Activated CD8-positive, alpha-beta T cell treated with anti-CD3 and anti-CD28 coated beads, Interleukin-2, amount 10 ng/mL, durations not matched to agents 7 days and 5 days (primary cell): ENCODE results near the gene IRF8. TPM values are rescaled to one million over a fixed set of nuclear protein-coding genes. Genes with fewer than 3 reads are reported as not detected.

Source experiments
- ATAC-seq: fragments of 150-1000 bp; cut with Tn5 transposase; one replicate; pipeline ENCODE4 v1.10.0; 2021; ENCODE audit warnings: moderate library complexity
- CTCF ChIA-PET: fragments of 350-600 bp; sonication (Branson Sonifier 250); formaldehyde crosslinking; loops from one replicate; lab custom pipeline; 2021; ENCODE audit warnings: antibody characterized with exemption; lab: Charles Lee
- POLR2A ChIA-PET: fragments of 350-600 bp; sonication (Branson Sonifier 250); formaldehyde crosslinking; loops from one replicate; lab custom pipeline; 2021; ENCODE audit warnings: antibody characterized with exemption; lab: Charles Lee
- DNase-seq: peaks from one replicate; pipeline ENCODE4 v3.0.0-alpha.2; 2020
- H3K27ac Mint-ChIP-seq: one replicate; pipeline ENCODE4 v1.8.0; 2021; ENCODE audit warnings: mild to moderate bottlenecking, mixed read lengths
- H3K27me3 Mint-ChIP-seq: one replicate; pipeline ENCODE4 v1.8.0; 2021; ENCODE audit warnings: low read depth, mixed read lengths
- H3K36me3 Mint-ChIP-seq: one replicate; pipeline ENCODE4 v1.8.0; 2021; ENCODE audit warnings: low read depth, mixed read lengths
- H3K4me1 Mint-ChIP-seq: one replicate; pipeline ENCODE4 v1.8.0; 2021; ENCODE audit warnings: low read depth, mixed read lengths
- H3K4me3 Mint-ChIP-seq: one replicate; pipeline ENCODE4 v1.8.0; 2021; ENCODE audit warnings: mild to moderate bottlenecking, mixed read lengths
- H3K9me3 Mint-ChIP-seq: one replicate; pipeline ENCODE4 v1.8.0; 2022; ENCODE audit warnings: mixed read lengths; ENCODE audit not compliant: insufficient read depth
- total RNA-seq, 2 experiments: library from RNA; stranded (reverse); gene quantifications; one replicate each; pipeline ENCODE4 v1.2.3, GENCODE V29; 2021

Gene IRF8
- total RNA-seq, 2 experiments from 2014 or later, result 22.9 to 24.0 TPM

DNA sequence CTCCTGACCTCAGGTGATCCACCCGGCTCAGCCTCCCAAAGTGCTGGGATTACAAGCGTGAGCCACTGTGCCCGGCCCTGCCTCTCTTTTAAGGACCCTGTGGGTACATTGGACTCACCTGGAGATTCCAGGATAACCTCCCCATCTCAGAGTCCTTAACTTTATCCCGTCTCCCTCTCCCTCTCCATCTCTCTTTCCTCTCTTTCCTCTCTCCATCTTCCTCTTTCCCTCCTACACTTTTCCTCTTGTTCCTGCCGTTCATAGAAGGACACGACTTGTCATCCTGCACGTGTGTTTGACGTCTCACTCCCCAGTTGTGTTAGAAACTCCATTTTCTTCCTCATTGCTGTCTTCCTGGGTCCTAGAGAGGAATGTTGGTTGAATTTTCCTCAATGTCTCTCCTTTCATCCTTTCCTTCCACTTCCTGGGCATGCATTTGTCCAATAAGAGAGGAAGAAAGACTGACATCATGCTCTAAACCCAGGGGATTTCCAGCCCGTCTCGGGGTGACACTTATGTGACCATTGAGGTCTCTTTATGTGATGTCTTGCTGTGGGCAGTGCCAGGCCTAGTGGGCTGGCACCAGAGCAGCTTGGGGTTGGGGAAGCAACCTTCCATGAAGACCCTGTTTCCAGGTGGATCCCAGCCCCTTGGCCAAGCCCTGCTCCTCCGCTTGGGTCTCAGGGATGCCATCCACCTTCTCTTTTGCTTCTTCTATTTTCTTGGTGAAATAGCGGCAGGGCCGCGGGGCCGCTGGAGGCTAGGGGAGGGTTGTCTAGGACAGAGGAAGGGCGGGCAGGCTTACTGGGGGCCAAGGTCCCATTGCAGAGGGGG, 39.8 kb upstream of the IRF8 start:
- peaks cover 6% of the 10 kb centered on the region for H3K9me3 Mint-ChIP-seq
- ChIA-PET CTCF (no interaction called here), POLR2A (no interaction called here)
- no peak for DNase-seq
- ATAC-seq, result no peak
- H3K4me1 Mint-ChIP-seq, result peaks cover 6% of the 10 kb centered on the region
- H3K27me3 Mint-ChIP-seq, result peaks cover 5% of the 10 kb centered on the region
- H3K4me3 Mint-ChIP-seq, result no peak overlapping the region
- no peaks in the 10 kb centered on the region for H3K36me3 Mint-ChIP-seq
- H3K27ac Mint-ChIP-seq, result no peak overlapping the region

DNA sequence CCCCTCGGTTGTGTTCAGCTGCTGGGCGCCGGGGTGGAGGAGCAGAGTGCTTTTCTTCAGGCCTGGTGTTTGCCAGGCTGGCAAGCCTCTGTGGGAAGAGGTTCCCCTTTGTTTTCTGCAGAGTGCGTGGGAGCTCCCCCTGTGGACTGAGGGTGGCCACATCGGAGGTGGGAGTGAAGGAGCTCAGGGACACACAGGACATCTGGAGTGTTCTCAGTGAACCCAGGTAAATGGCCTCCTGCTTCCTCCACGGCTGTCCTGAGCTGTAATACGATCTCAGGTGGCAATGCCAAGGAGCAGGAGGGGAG, 39.2 kb upstream of the IRF8 start:
- Mint-ChIP-seq H3K4me3 (no peak overlapping the region), H3K36me3 (no peaks in the 10 kb centered on the region), H3K27me3 (peaks cover 3% of the 10 kb centered on the region), H3K27ac (no peak overlapping the region), H3K9me3 (peaks cover 6% of the 10 kb centered on the region), H3K4me1 (peaks cover 6% of the 10 kb centered on the region)
- no peak for ATAC-seq
- no peak for DNase-seq
- ChIA-PET POLR2A (no interaction called here), CTCF (no interaction called here)

DNA sequence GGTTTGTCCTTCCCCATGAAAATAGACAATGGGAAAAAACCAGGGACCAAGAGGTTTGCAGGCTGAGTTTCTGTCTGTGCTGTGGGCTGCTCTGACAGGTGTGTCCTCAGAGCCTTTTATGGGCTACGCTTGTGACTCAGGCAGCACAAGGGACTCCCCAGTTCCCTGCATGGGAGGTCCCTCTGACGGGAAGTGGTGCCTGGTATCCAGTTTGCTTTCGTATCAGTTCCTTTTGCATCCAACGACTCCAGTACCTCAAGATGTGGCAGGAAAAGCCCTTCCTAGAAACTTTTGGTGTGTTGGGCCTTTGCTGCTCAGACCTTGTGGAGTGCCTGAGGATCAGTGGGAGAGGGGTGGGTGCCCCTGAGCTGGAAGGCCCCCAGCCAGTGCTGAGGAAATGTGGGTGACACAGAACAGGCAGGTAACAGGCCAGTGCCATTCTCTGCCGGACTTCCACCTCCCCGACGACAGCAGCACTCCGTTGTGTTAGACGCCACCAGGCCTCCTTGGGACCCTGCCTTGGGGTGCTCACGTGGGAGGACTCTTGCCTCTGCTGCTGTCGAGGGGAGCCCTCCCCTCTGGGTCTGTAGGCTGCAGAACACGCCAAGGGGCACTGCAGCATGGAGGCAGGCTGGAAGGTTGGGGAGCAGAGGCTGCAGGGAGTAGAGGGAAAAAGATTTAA, 38.4 kb upstream of the IRF8 start:
- ChIA-PET POLR2A (no interaction called here), CTCF (no interaction called here)
- Mint-ChIP-seq H3K9me3 (peaks cover 6% of the 10 kb centered on the region), H3K4me1 (peaks cover 6% of the 10 kb centered on the region), H3K27ac (no peak overlapping the region), H3K36me3 (no peaks in the 10 kb centered on the region), H3K4me3 (no peak overlapping the region), H3K27me3 (peaks cover 3% of the 10 kb centered on the region)
- DNase-seq (no peak), ATAC-seq (no peak)

DNA sequence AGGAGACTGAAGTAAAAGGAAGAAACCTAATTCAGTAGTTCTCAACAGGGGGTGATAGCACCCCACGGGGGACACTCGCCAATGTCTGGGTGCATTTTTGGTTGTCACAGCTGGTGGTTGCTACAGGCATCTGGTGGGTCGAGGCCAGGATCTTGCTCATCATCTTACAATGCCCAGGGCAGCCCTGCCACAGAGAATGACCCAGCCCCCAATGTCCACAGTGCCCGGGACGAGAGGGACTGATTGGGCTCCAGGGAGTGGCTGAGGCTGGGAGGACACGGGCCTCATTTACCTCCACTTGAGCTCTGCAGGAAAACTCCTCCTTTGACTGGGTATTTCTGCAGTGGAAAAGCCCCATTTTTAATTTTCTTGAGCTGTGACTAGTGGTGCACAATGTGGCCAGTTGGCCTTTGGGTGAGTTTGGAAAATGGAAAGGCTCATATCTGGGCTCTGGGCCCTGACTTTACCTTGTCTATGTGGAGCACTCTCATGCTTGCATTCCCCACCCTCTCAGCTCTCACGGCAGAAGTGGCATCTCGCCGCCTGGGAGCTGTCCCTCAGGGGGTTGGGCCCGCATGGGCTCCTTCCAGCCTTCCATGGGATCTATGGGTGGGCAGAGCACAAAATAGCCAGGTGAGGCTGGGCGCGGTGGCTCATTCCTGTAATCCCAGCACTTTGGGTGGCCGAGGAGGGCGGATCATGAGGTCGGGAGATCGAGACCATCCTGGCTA, 37.7 kb upstream of the IRF8 start:
- Mint-ChIP-seq H3K4me1 (peaks cover 6% of the 10 kb centered on the region), H3K27ac (no peak overlapping the region), H3K36me3 (no peaks in the 10 kb centered on the region), H3K4me3 (no peak overlapping the region), H3K9me3 (peaks cover 6% of the 10 kb centered on the region), H3K27me3 (peaks cover 3% of the 10 kb centered on the region)
- ATAC-seq (no peak), DNase-seq (no peak)
- ChIA-PET POLR2A (no interaction called here), CTCF (no interaction called here)

DNA sequence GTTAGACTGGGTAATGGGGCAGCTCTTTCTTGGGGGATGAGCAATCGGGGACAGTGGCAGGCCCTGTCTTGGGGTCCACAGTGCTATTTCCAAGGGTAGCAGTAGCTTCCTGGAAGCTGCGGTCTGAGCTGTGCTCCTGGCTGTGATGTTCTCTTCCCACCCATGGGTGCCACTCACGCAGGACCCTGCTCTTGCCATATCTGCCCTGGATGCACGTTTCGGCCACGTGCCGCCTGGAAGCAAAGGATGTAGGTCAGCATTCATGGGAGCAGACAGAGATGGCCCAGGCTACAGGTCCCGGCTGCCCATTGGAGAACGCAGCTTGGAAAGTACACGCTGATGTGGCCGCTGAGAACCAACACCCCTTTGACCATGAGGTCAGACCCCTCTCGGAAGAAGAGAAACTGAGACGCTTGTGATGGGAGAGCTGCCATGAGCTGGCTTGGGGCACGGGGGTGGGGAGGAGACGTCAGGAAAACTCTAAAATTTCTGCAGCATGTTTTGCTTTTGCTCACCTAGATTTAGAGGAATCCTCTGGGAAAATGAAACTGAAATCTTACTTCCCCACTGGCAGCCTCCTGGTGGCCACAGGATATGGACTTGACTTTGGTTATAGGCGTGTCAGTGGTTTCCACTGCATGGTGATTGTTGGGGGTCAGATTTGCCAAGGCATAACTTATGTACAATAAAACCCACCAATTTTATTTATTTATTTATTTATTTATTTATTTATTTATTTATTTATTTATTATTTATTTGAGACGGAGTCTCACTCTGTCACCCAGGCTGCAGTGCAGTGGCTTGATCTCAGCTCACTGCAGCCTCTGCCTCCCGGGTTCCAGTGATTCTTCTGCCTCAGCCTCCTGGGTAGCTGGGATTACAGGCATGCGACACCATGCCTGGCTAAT, 36.2 kb upstream of the IRF8 start:
- ChIA-PET POLR2A (no interaction called here), CTCF (no interaction called here)
- no peak for DNase-seq
- Mint-ChIP-seq H3K27me3 (peaks cover 3% of the 10 kb centered on the region), H3K36me3 (no peaks in the 10 kb centered on the region), H3K27ac (no peak overlapping the region), H3K4me1 (peaks cover 6% of the 10 kb centered on the region), H3K4me3 (no peak overlapping the region), H3K9me3 (peaks cover 6% of the 10 kb centered on the region)
- no peak for ATAC-seq

DNA sequence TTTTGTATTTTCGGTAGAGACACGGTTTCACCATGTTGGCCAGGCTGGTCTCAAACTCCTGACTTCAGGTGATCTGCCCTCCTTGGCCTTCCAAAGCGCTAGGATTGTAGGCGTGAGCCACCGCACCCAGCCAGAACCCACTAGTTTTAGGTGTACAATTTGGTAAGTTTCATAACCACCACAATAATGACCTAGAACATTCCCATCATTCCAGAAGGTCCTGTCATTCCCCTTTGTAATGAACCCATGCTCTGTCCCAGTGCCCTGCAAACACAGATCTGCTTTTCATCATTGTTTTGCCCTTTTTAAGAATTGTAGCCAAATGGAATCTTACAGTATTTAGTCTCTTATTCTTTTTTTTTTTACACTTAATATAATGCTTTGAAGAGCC, 35.6 kb upstream of the IRF8 start:
- ChIA-PET POLR2A (no interaction called here), CTCF (no interaction called here)

DNA sequence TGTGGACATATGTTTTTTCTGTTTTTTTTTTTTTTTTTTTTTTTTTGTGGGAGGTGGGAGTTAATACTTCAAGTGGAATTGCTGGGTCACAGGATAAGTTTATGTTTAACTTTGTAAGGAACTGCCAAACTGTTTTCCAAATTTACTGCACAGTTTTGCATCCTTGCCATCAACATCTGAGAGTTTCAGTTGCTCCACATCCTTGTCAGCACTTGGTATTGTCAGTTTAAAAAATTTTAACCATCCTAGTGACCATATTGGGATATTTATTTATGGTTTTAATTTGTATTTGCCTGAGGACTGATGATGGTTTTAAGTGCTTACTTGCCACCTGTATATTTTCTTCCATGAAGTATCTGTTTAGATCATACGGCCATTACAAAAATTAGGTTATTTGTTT, 34.0 kb upstream of the IRF8 start:
- peaks cover 3% of the 10 kb centered on the region for H3K27me3 Mint-ChIP-seq
- ChIA-PET POLR2A (no interaction called here), CTCF (interaction anchor here (1.2 kb wide), 1 partner anchor 43 kb away, joined by 3 read pairs; no protein-coding TSS in a partner anchor)
- H3K36me3 Mint-ChIP-seq, result no peaks in the 10 kb centered on the region
- no peak for DNase-seq
- no peak overlapping the region for H3K4me3 Mint-ChIP-seq
- no peak for ATAC-seq
- H3K4me1 Mint-ChIP-seq, result peaks cover 6% of the 10 kb centered on the region
- H3K9me3 Mint-ChIP-seq, result peaks cover 6% of the 10 kb centered on the region
- H3K27ac Mint-ChIP-seq, result no peak overlapping the region

More for the DNA sequence above, 35.6 kb upstream of the IRF8 start:
- H3K9me3 Mint-ChIP-seq, result peaks cover 6% of the 10 kb centered on the region
- H3K4me3 Mint-ChIP-seq, result no peak overlapping the region
- peaks cover 3% of the 10 kb centered on the region for H3K27me3 Mint-ChIP-seq
- no peak overlapping the region for H3K27ac Mint-ChIP-seq
- DNase-seq, result no peak
- no peak for ATAC-seq
- peaks cover 6% of the 10 kb centered on the region for H3K4me1 Mint-ChIP-seq
- H3K36me3 Mint-ChIP-seq, result no peaks in the 10 kb centered on the region

DNA sequence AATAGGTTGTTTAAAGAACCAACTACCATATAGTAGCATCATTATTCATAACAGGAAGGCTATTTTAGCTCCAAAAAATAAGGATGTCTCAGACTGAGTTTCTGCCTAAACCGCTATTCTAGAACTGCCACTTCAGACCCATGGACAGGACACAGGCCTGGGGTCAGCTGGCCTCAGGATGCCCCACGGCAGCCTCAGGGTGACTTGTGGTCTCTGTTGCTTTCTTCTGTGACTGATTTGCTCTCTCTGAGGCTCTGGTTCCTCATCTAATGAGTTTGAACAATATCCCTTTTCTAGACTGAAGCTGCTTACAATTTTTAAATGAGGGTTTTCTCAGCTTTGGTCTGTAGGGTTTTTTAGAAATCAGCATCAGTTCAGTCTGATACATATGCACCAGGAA, 31.8 kb upstream of the IRF8 start:
- ATAC-seq (no peak), DNase-seq (no peak)
- Mint-ChIP-seq H3K27me3 (peaks cover 5% of the 10 kb centered on the region), H3K4me1 (peaks cover 16% of the 10 kb centered on the region), H3K27ac (no peak overlapping the region), H3K9me3 (peaks cover 6% of the 10 kb centered on the region), H3K36me3 (no peaks in the 10 kb centered on the region), H3K4me3 (no peak overlapping the region)
- ChIA-PET POLR2A (no interaction called here), CTCF (interaction anchor here (0.8 kb wide), 1 partner anchor 46 kb away, joined by 3 read pairs; no protein-coding TSS in a partner anchor)

DNA sequence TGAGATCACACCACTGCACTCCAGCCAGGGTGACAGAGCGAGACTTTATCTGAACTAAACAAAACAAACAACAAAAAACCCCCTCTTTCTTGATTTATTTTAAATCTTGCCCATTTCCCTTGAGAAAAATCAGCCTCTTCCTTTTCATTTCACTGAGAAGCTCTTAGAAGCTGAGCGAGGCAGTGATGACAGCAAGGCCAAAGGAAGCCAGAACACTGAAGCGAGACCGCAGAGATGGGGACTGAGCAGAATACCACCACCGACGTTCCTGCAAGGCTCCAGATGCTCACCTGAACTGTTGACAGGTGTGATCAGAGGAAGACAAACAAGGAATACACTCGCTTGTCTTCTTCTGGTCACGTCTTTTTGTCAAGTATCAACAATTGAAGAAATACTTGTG, 30.5 kb upstream of the IRF8 start:
- DNase-seq, result no peak
- Mint-ChIP-seq H3K4me1 (peaks cover 13% of the 10 kb centered on the region), H3K27ac (no peak overlapping the region), H3K27me3 (peaks cover 5% of the 10 kb centered on the region), H3K9me3 (peaks cover 6% of the 10 kb centered on the region), H3K36me3 (no peaks in the 10 kb centered on the region), H3K4me3 (no peak overlapping the region)
- POLR2A ChIA-PET, result no interaction called here
- ATAC-seq, result no peak
- CTCF ChIA-PET, result no interaction called here

DNA sequence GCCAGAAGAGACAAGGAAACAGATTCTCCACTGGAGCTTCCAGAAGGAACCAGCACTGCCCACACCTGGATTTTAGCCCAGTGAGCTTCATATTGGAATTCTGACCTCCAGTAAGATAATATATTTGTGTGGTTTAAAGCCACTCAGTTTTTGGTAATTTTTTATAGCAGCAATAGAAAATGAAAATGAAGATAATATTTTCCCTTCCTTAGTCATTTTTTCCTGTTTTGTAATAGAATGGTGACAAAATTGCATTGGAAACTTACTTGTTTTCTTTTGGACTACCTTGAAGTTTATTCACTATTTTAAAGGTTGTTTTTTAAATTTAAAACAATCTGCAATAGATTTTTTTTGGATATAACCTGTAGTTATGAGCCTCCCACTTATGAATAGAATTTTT, 29.8 kb upstream of the IRF8 start:
- CTCF ChIA-PET, result interaction anchor here (1.4 kb wide), 1 partner anchor 50 kb away, joined by 4 read pairs; no protein-coding TSS in a partner anchor
- no peaks in the 10 kb centered on the region for H3K9me3 Mint-ChIP-seq
- peaks cover 13% of the 10 kb centered on the region for H3K4me1 Mint-ChIP-seq
- no peak overlapping the region for H3K27ac Mint-ChIP-seq
- peaks cover 5% of the 10 kb centered on the region for H3K27me3 Mint-ChIP-seq
- no peak overlapping the region for H3K4me3 Mint-ChIP-seq
- DNase-seq (no peak), ATAC-seq (no peak)
- POLR2A ChIA-PET, result no interaction called here
- no peaks in the 10 kb centered on the region for H3K36me3 Mint-ChIP-seq

DNA sequence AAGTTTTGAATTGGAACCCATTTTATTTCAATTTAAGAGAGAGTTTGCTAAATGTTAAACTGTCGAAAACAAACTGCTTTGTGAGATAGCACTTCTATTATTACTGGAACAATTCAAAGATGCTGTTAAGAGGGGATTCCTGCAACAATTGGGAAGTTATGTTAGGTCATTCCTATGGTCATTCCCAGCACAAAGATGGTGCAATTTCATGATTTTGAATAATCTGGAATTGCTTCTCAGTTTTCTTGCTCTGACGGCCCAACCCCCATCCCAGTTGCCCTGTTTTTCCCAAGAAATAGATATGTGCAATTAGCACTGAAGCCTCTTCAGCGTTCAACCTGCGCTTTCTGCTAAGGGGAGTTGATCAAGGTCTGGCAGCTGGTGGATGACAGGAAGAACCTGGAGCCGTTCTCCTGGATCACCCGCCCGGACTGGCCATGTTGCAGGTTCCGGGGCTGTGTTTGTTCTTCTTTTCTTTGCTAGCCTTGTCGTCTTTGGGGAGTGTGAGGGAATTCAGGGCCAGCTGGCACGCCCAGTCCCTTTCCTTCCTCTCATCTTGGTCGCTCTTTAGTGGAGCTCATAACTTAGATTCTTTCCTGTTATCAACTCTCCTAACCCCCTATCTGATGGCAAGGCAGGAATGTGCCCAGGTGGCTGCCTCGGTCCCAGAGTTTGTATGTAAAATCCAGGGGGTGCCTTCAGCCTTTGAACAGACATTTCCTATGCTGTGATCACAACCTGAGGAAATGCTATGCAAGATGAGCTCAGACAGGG, 29.0 kb upstream of the IRF8 start:
- DNase-seq (no peak), ATAC-seq (no peak)
- Mint-ChIP-seq H3K27me3 (peaks cover 2% of the 10 kb centered on the region), H3K9me3 (no peaks in the 10 kb centered on the region), H3K27ac (no peak overlapping the region), H3K4me3 (no peak overlapping the region), H3K4me1 (peaks cover 13% of the 10 kb centered on the region), H3K36me3 (no peaks in the 10 kb centered on the region)
- ChIA-PET POLR2A (no interaction called here), CTCF (interaction anchor here (1.1 to 1.4 kb wide), 2 partner anchors 18 to 51 kb away, joined by 3 to 4 read pairs; no protein-coding TSS in a partner anchor)
